ENCODE data around the gene EMSY. TPM values are rescaled to one million over a fixed set of nuclear protein-coding genes. Genes with fewer than 3 reads are reported as not detected.

Gene EMSY
- polyA plus RNA-seq, 1 of the 3 experiments (the other 2 are of a cell fraction), result 11.1 TPM

- 59% methylated on average over 2 of the region's 2 CpGs for WGBS (ENCODE audit: low lambda C conversion rate)
- H4K20me1 ChIP-seq (ENCODE audit: insufficient read depth), result no peaks in the 10 kb centered on the region
- H3K4me2 ChIP-seq, result no peak overlapping the region
- ChIA-PET CTCF (no interaction called here), POLR2A (interaction anchor here (1.1 kb wide), 1 partner anchor 17 kb away, joined by 3 read pairs; no protein-coding TSS in a partner anchor)
- no peak overlapping the region for H3K4me3 ChIP-seq (ENCODE audit: low read depth in 2 of 2, low read length in 1 of 2)
- no peak overlapping the region for H3K9ac ChIP-seq
- no peak for TF ChIP-seq FOXM1 (IDR thresholded peaks at IDR 0.05; ENCODE audit: low read depth)
- no peak for TF ChIP-seq MEF2A (IDR thresholded peaks at IDR 0.05; ENCODE audit: borderline replicate concordance, low read depth)
- no peak for TF ChIP-seq TAF1 (IDR thresholded peaks at IDR 0.05; ENCODE audit: borderline replicate concordance, low read depth, low read length)
- no peak for TF ChIP-seq ELF1 (IDR thresholded peaks at IDR 0.05)
- no peak for TF ChIP-seq NFIC (IDR thresholded peaks at IDR 0.05; ENCODE audit: borderline replicate concordance)
- TF ChIP-seq ZBTB33 (IDR thresholded peaks at IDR 0.05; ENCODE audit: borderline replicate concordance, low read depth), result no peak
- TF ChIP-seq SMC3 (IDR thresholded peaks at IDR 0.05; ENCODE audit: low read depth, low read length), result no peak
- TF ChIP-seq RAD21 (IDR thresholded peaks at IDR 0.05; ENCODE audit: low read length), result no peak
- DNase-seq, result no peak
- H3K9me3 ChIP-seq, result no peaks in the 10 kb centered on the region
- no peak overlapping the region for H3K27ac ChIP-seq (ENCODE audit: low read depth in 2 of 2, low read length in 1 of 2)
- H3K36me3 ChIP-seq (replicated peaks in 1 of 2; ENCODE audit: control insufficient read depth in 1 of 2, insufficient read depth in 2 of 2, low read length in 1 of 2), result no peaks in the 10 kb centered on the region
- H3K4me1 ChIP-seq (ENCODE audit: control insufficient read depth in 1 of 2, insufficient read depth in 2 of 2, low read depth in 1 of 2, low read length in 1 of 2), result no peaks in the 10 kb centered on the region; a peak in 1 of 4 replicates
- H2AFZ ChIP-seq (ENCODE audit: low read depth), result no peak overlapping the region
- no peaks in the 10 kb centered on the region for H3K9me2 ChIP-seq
- H3F3A ChIP-seq (replicated peaks; ENCODE audit: insufficient read depth), result no peaks in the 10 kb centered on the region
- H3K79me2 ChIP-seq (ENCODE audit: insufficient read depth), result no peaks in the 10 kb centered on the region
- no peaks in the 10 kb centered on the region for H3K27me3 ChIP-seq (ENCODE audit: insufficient read depth)
These were observed 19.9 kb upstream of the EMSY start for GRCh38 chr11:76424891-76425290.

GRCh38 chr11:76426660-76427059 lies 18.2 kb upstream of the EMSY start:
- Histone ChIP-seq H3K9ac (no peak overlapping the region), H3K27me3 (ENCODE audit: insufficient read depth) (no peaks in the 10 kb centered on the region), H3K27ac (ENCODE audit: low read depth in 2 of 2, low read length in 1 of 2) (no peak overlapping the region), H3K9me3 (no peaks in the 10 kb centered on the region), H2AFZ (ENCODE audit: low read depth) (no peak overlapping the region), H3K79me2 (ENCODE audit: insufficient read depth) (no peaks in the 10 kb centered on the region), H3K36me3 (replicated peaks in 1 of 2; ENCODE audit: control insufficient read depth in 1 of 2, insufficient read depth in 2 of 2, low read length in 1 of 2) (no peaks in the 10 kb centered on the region), H4K20me1 (ENCODE audit: insufficient read depth) (no peaks in the 10 kb centered on the region), H3K4me2 (no peak overlapping the region), H3K4me3 (ENCODE audit: low read depth in 2 of 2, low read length in 1 of 2) (no peak overlapping the region), H3K4me1 (ENCODE audit: control insufficient read depth in 1 of 2, insufficient read depth in 2 of 2, low read depth in 1 of 2, low read length in 1 of 2) (no peaks in the 10 kb centered on the region; a peak in 1 of 4 replicates), H3K9me2 (no peaks in the 10 kb centered on the region), H3F3A (replicated peaks; ENCODE audit: insufficient read depth) (no peaks in the 10 kb centered on the region)
- ChIA-PET CTCF (no interaction called here), POLR2A (no interaction called here)
- no peak for DNase-seq
- TF ChIP-seq JUND (IDR thresholded peaks at IDR 0.05) (no peak), USF2 (IDR thresholded peaks at IDR 0.05; ENCODE audit: borderline replicate concordance, low read depth, low read length) (no peak), SMC3 (IDR thresholded peaks at IDR 0.05; ENCODE audit: low read depth, low read length) (no peak), FOXM1 (IDR thresholded peaks at IDR 0.05; ENCODE audit: low read depth) (no peak), MEF2A (IDR thresholded peaks at IDR 0.05; ENCODE audit: borderline replicate concordance, low read depth) (no peak), ELF1 (IDR thresholded peaks at IDR 0.05) (no peak), CHD2 (IDR thresholded peaks at IDR 0.05; ENCODE audit: low read length, partially characterized antibody) (no peak), RCOR1 (IDR thresholded peaks at IDR 0.05; ENCODE audit: low read length) (no peak), REST (IDR thresholded peaks at IDR 0.05; ENCODE audit: low read depth, low read length) (no peak), RAD21 (IDR thresholded peaks at IDR 0.05; ENCODE audit: low read length) (no peak), SIN3A (IDR thresholded peaks at IDR 0.05; ENCODE audit: borderline replicate concordance, low read depth, low read length) (no peak), NFIC (IDR thresholded peaks at IDR 0.05; ENCODE audit: borderline replicate concordance) (no peak), ZBTB33 (IDR thresholded peaks at IDR 0.05; ENCODE audit: borderline replicate concordance, low read depth) (no peak), TEAD4 (IDR thresholded peaks at IDR 0.05; ENCODE audit: borderline replicate concordance, insufficient read depth) (no peak), GATA2 (CRISPR knock-in tag; IDR thresholded peaks at IDR 0.05) (no peak), USF1 (IDR thresholded peaks at IDR 0.05; ENCODE audit: borderline replicate concordance, low read depth) (no peak), FOXJ3 (CRISPR knock-in tag; IDR thresholded peaks at IDR 0.05) (no peak)

Measured in SK-N-SH (cell line).